GM19395 (cell line): ENCODE results near the gene IL21.

Source experiments
- ATAC-seq: cut with Tn5 transposase; IDR thresholded peaks from one replicate; pipeline ENCODE4 v1.9.1; 2021; ENCODE audit warnings: mild to moderate bottlenecking, moderate library complexity; ENCODE audit not compliant: unreplicated experiment

Gene IL21

GRCh38 chr4:122635205-122635604 is 14.3 kb upstream of the IL21 start:
- peak; percentile 58 for ATAC-seq

- no peak for ATAC-seq
These were observed 12.3 kb upstream of the IL21 start for GRCh38 chr4:122633211-122633610.

DNA sequence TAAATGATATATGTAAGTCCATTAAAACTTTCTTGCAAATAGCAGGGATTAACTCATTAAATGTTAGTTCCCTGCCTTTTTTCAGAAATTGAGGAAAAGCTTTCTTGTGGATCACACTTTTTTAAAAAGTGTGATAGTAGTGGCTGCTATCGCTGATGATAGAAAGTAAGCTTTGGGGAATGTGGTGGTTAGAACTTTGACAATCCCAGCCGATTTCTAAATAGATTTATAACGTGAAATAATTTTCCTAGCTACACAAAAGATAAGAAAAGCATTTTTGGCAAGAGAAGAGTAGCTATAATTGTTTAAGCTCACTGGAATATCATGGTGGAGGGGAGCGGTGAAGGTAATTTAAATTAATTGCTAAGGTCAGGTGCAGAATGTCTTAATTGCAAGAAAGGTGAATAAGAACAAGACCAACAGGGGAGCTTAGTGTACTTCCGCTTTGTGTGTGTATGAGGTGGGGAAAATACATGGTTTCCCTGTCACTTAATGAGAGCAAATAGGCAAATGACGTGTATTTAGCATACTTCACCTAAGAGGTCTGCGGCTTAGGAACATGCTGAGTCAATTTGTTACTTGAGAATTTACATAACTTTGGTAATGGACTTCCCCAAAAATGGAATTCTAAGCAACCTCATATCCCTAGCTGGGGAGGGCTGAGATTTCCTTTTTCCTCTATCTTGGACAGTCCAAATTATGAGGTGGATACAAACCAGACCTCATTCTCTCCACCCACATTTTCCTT is 11.7 kb upstream of the IL21 start:
- peak; percentile 79 for ATAC-seq

- ATAC-seq = no peak
These were observed 4.3 kb upstream of the IL21 start for GRCh38 chr4:122625156-122625555.

- ATAC-seq = no peak
These were observed 3.3 kb upstream of the IL21 start for GRCh38 chr4:122624205-122624604.

DNA sequence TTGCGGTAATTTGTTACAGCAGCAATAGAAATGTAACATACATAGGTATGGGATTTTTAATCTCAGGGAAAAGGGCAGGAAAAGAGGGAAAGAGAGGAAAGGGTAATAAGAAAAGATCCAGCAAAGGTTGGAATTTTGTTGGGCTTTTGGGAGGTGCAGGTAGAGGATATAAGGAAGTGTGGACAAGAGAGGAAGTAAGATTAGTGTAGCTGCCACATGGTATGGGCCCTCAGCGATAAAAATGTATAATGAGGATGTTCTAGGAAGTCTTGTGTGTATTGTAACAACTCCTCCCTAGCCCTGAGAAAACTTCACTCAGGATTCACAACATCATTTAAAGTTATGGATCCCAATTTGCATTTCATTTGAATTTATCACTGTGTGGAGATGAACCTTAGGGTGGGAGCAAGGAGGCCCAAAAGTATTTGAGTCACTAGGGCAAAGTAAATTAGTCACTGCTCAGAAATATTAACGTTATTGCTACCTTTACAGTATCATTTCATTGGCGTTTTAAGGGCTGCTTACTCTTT is 2.8 kb upstream of the IL21 start:
- ATAC-seq = no peak

- no peak for ATAC-seq
These were observed 1.5 kb upstream of the IL21 start for GRCh38 chr4:122622400-122622799.

- no peak for ATAC-seq
These were observed 1.3 kb downstream of the IL21 start for GRCh38 chr4:122619611-122620010.

DNA sequence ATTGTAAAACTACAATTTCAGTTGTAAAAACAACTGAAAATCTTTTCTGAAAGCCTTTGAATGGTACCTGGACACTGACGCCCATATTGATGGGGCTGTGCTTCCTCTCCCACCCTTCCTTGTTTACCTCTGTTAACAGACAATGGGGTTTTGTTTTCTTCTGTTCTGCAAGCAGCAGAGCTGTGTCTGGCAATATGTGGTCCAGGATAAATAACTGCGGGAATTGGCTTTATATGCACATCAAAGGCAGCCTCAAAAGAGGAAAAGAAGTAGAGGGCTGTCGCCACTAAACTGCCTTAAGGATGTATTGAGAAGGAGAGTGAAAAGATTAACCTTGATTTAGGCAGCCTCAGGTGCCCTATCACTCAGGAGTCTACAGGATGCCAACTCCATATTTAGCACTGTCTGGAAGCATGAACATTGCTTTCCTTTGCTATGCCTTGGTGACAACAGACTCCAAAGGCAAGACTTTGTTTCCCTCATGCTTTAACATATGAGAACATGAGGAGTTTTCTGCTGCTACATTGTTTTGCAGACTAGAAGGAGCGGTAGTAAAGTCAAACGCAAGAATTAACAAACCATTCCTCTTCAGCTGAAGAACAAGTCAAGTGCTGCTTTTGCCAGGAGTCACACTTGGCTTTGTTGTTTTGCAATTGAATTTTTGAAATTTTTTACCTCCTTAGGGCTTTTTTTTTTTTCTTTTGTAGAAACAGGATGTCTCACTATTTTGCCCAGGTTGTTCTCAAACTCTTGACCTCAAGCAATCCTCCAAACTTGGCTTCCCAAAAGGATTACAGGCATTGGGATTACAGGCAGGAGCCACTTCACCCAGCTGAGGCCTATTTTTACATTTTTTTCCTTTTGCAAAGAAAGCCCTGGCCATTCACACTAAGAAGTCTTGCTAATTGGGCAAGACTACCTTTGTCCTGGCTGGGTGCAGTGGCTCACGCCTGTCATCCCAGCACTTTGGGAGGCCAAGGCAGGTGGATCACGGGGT is 3.0 kb downstream of the IL21 start:
- ATAC-seq = no peak

DNA sequence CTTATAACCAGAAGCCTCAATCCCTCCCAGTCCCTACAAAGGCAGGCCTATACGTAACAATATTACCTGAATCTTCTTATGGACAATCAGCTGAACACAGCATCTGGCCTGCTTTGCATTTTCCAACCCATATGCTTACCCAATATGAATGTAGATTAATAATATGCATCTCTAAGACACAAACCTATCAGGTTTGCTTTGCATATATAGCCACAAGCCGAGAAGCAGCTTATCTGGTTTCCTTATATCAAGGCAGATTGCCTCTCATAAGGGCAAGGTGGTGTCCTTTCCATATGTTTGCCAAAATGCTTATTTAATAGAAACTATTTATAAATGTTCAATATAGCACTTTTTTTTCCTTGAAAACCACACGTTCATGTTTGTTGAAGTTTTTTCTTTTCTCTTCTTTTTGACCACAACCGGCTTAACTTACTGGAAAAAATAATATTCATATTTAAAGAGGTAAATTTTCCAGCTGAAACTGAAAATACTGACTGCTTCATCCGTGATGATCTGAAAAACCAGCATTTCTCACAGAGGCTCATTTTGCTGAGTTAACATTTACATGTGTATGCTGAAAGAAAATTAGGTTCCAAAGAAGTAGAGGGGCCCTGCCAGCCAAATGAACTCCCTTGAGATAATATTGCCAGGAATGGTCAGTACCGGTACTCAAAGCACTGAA is 3.8 kb downstream of the IL21 start:
- no peak for ATAC-seq

GRCh38 chr4:122614621-122615020 is 6.2 kb downstream of the IL21 start:
- no peak for ATAC-seq

- ATAC-seq = no peak
These were observed 8.3 kb downstream of the IL21 start for GRCh38 chr4:122612540-122612939.

- no peak for ATAC-seq
These were observed 14.4 kb downstream of the IL21 start for GRCh38 chr4:122606364-122607043.

GRCh38 chr4:122604146-122604545 is 16.7 kb downstream of the IL21 start:
- ATAC-seq = no peak

DNA sequence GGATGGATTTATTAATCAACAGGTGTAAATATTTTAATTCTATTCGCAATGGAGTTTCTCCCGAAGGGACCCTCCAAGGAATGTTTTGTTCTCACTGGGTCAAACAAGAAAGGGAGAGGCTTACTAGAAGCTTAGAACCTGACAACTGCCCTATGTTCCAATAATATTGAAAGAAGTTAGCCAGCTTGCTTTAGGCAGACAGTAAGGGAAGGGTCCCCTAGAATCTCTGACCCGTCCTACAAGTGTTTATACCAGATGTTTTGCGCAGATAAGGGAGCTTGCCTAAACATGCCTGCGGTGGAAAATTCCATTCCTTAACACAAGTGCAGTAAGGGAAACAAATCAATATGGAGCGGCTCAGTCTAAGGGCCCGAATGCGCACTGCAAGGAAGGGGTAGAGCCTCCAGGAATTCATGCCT is 17.7 kb downstream of the IL21 start:
- ATAC-seq = no peak

DNA sequence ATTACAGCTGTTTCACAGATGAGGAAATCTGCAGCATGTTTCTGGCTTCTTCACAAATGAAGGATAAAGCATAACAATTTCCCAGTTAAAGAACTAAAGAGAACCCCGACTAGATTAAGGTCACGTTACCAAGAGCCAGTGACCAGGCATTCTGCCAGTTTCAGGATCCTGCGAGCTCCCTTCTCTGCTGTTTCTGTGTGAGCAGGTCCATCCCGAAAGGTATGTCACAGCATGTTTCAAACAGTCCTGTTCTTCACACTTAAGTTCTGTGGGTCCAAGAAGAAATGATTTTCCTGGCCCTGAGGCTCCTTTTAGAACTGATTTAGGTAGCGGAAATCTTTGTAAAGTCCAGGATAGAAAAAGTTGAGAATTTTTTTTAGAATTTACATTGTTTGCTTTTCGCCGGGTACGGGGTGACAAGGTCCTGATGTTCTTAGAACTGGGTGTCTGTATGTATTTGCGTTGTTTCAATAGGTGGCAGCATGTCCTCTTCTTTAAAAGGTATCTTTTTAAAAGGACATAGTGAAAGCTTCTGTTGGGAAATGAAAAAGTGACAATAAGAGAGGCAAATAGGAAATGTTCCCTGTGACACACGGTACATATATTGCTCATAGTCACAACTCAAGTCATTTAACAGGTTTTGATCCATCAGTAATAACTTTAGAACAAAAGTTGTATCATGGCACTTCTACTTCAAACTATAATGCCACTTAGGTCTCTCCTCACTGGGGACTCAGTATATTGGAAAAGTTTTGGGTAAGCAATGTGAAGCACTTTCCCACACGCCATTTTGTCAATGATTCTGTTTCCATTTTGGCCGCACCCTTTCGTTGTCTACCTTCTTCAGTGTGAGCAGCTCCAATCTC is 18.4 kb downstream of the IL21 start:
- peak; percentile 89 for ATAC-seq

DNA sequence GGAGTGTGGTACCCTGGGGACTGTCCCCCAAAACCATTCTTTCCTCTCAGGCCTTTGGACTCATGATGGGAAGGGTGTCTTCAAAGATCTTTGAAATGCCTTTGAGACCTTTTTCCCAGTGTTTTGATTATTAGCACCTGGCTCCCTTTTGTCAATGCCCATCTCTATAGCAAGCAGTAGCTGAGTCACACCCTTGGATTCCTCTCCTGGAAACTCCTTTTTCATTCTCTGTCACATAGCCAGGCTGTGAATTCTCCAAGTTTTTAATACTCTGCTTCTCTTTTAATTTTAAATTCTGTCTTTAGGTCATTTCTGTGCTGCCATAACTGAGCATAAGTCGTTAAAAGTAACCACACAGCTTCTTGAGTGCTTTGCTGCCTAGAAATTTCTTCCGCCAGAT is 29.7 kb downstream of the IL21 start:
- no peak for ATAC-seq

GRCh38 chr4:122588453-122589238 is 32.2 kb downstream of the IL21 start:
- no peak for ATAC-seq

- peak; percentile 75 for ATAC-seq
These were observed 36.3 kb downstream of the IL21 start for GRCh38 chr4:122584519-122584918.
